Activated CD4-positive, alpha-beta T cell treated with anti-CD3 and anti-CD28 coated beads, Interleukin-2, amount 10 ng/mL, durations not matched to agents 7 days and 5 days (primary cell): ENCODE measurements around the gene TEKT5. TPM values are rescaled to one million over a fixed set of nuclear protein-coding genes. Genes with fewer than 3 reads are reported as not detected.

Experiments
- CTCF ChIA-PET: fragments of 350-600 bp; sonication (Branson Sonifier 250); formaldehyde crosslinking; loops from one replicate; lab custom pipeline; 2021; ENCODE audit warnings: antibody characterized with exemption; lab: Charles Lee
- POLR2A ChIA-PET: fragments of 350-600 bp; sonication (Branson Sonifier 250); formaldehyde crosslinking; loops from one replicate; lab custom pipeline; 2021; ENCODE audit warnings: antibody characterized with exemption; lab: Charles Lee
- DNase-seq: peaks from one replicate; pipeline ENCODE4 v3.0.0-alpha.2; 2020
- H3K27ac Mint-ChIP-seq: one replicate; pipeline ENCODE4 v1.8.0; 2021; ENCODE audit warnings: mild to moderate bottlenecking, moderate library complexity, mixed read lengths
- H3K27me3 Mint-ChIP-seq: one replicate; pipeline ENCODE4 v1.8.0; 2021; ENCODE audit warnings: mixed read lengths
- H3K36me3 Mint-ChIP-seq: one replicate; pipeline ENCODE4 v1.8.0; 2021; ENCODE audit warnings: low read depth, mixed read lengths
- H3K4me1 Mint-ChIP-seq: one replicate; pipeline ENCODE4 v1.8.0; 2021; ENCODE audit warnings: mixed read lengths
- H3K4me3 Mint-ChIP-seq: one replicate; pipeline ENCODE4 v1.8.0; 2021; ENCODE audit warnings: mild to moderate bottlenecking, moderate library complexity, mixed read lengths
- H3K9me3 Mint-ChIP-seq: one replicate; pipeline ENCODE4 v1.8.0; 2021; ENCODE audit warnings: mixed read lengths
- total RNA-seq, 2 experiments: library from RNA; stranded (reverse); gene quantifications; one replicate each; pipeline ENCODE4 v1.2.3, GENCODE V29; 2021

TEKT5 gene
- total RNA-seq, 2 experiments from 2014 or later: not detected

DNA sequence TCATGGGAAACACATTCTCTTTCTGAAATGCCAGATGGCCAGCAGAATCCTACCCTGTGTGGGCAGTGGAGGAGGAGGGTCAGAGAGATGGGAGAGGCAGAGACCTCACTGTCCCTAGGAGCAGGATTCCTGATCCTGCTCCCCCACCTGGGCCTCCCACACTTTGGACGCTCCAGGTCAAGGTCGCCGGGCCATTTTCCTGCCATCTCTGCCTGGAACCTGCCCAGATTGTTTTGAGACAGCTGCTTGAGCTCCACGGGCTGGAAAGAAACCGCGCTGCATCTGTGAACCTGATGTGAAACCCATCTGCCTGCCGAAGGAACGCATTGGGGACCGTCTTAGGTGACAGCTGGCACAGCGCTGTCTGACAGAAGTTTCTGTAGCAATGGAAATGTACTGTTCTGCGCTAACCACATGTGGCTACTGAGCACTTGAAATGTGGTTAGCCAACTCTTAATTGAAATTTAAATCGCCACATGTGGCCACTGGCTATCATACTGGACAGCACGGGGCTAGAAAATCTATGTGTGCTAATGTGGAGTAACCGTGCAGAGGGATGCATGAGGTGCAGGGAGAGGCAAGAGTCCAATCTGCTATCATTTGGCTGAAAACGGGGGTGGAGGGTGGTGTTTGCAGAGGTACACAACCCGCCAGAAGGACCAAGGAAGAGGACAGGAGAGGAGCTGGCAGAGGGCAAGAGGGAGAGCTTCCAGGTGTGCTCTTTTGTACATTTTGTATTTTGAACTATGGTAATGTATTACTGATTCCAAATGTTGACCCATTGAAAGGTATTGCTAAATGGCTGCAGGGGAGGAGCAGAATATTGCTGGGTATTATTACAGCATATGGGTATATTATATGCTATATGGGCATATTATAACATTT is 33.5 kb upstream of the TEKT5 start:
- no peak for DNase-seq
- no peaks in the 10 kb centered on the region for H3K36me3 Mint-ChIP-seq
- H3K27ac Mint-ChIP-seq: no peak overlapping the region
- H3K9me3 Mint-ChIP-seq: no peaks in the 10 kb centered on the region
- ChIA-PET POLR2A (no interaction called here), CTCF (no interaction called here)
- no peak overlapping the region for H3K4me3 Mint-ChIP-seq
- H3K4me1 Mint-ChIP-seq: no peaks in the 10 kb centered on the region
- no peaks in the 10 kb centered on the region for H3K27me3 Mint-ChIP-seq

DNA sequence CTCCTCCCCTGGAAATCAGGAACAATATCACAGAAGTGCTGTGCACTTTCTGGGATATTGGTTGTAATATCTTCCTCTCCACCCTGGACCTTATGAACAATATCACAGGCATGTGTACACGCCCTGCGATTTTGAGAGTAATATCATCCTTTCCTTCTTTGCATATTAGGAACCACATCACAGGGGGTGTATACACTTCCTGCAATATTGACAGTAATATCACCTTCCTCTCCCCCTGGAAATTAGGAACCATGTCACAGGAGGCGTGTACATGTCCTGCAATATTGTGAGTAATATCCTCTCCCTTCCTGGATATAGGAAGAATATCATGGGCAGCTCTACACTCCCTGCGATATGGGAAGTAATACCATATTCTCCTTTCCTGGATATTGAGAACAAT is 14.2 kb upstream of the TEKT5 start:
- no peak overlapping the region for H3K27ac Mint-ChIP-seq
- no peaks in the 10 kb centered on the region for H3K36me3 Mint-ChIP-seq
- H3K9me3 Mint-ChIP-seq: no peaks in the 10 kb centered on the region
- ChIA-PET CTCF (no interaction called here), POLR2A (no interaction called here)
- H3K4me3 Mint-ChIP-seq: no peak overlapping the region
- no peaks in the 10 kb centered on the region for H3K4me1 Mint-ChIP-seq
- H3K27me3 Mint-ChIP-seq: no peaks in the 10 kb centered on the region
- DNase-seq: no peak

DNA sequence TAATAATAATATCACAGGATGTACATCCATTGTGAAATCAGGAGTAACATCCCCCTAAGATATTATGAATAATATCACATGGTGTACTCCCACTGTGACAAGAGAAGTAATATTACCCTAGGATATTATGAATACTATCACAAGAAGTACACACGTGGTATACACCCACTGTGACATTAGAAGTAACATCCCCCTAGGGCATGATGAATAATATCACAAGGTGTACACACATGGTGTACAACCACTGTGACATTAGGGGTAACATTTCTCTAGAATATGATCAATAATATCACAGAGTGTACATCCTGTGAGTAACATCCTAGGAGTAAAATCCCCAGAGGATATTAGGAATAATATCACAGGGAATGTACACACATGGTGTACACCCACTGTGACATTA is 5.0 kb upstream of the TEKT5 start:
- H3K4me3 Mint-ChIP-seq: no peak overlapping the region
- no peaks in the 10 kb centered on the region for H3K9me3 Mint-ChIP-seq
- POLR2A ChIA-PET: no interaction called here
- CTCF ChIA-PET: no interaction called here
- DNase-seq: no peak
- H3K36me3 Mint-ChIP-seq: no peaks in the 10 kb centered on the region
- H3K27ac Mint-ChIP-seq: no peak overlapping the region
- H3K27me3 Mint-ChIP-seq: no peaks in the 10 kb centered on the region
- no peaks in the 10 kb centered on the region for H3K4me1 Mint-ChIP-seq

DNA sequence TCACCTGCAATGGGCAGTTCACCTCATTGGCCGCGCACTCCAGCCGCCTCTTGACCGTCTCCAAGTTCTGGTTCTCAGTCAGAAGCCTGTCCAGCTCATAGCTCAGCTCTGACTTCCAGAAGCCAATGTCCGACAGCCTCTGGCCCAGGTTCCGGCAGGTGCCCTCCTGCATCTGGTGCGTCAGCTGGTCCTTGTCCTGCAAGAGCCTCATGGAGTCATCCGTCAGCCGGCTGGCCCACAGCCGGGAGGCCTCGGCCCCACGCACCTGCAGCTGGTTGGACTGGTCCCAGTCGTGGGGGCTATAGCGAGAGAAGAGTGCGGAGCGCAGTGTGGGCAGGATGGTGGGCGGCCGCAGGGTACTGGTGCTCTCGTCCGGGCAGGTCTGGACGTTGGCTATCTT is 424 bp downstream of the TEKT5 start:
- POLR2A ChIA-PET: no interaction called here
- no peaks in the 10 kb centered on the region for H3K27me3 Mint-ChIP-seq
- no peaks in the 10 kb centered on the region for H3K36me3 Mint-ChIP-seq
- DNase-seq: no peak
- H3K9me3 Mint-ChIP-seq: no peaks in the 10 kb centered on the region
- no peak overlapping the region for H3K27ac Mint-ChIP-seq
- CTCF ChIA-PET: no interaction called here
- H3K4me1 Mint-ChIP-seq: no peaks in the 10 kb centered on the region
- no peak overlapping the region for H3K4me3 Mint-ChIP-seq

DNA sequence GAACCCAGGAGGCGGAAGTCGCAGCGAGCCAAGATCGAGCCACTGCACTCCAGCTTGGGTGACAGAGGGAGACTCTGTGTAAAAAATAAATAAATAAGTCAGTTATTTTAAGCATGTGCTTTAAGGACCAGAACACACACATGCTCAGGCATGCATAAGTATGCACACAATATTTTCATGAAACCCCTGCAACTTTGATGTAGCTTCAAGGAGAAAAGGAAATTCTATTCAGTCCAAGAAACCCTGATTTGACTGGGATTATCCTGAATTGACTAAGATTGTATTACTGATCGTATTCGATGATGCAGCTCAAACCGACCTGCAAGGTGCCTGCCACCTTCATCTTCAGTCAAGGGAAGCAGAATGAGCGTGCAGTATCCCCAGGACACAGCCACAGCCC is 841 bp downstream of the TEKT5 start:
- ChIA-PET CTCF (no interaction called here), POLR2A (no interaction called here)
- Mint-ChIP-seq H3K4me3 (no peak overlapping the region), H3K4me1 (no peaks in the 10 kb centered on the region), H3K27ac (no peak overlapping the region), H3K36me3 (no peaks in the 10 kb centered on the region), H3K9me3 (no peaks in the 10 kb centered on the region), H3K27me3 (no peaks in the 10 kb centered on the region)
- no peak for DNase-seq

DNA sequence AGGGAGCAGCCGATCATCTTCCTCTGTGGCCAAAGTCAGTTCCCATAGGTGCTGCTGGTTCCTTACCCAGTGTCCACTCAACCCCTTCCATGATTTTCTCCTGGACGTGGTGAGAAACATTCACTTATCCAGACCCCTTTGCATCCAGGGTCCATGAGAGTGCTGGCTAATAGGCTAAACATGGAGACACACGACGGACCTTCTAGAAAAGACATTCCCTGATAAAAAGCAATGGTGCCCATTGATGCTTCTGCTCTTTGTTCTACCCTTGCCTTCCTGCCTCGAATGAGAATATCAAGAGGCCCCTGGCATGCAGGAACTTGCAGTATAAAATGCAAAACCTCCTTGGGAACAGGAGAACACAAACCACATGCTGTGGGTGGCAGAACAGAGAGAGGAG is 2.3 kb downstream of the TEKT5 start:
- CTCF ChIA-PET: no interaction called here
- no peaks in the 10 kb centered on the region for H3K9me3 Mint-ChIP-seq
- no peaks in the 10 kb centered on the region for H3K4me1 Mint-ChIP-seq
- no peaks in the 10 kb centered on the region for H3K36me3 Mint-ChIP-seq
- no peak overlapping the region for H3K27ac Mint-ChIP-seq
- DNase-seq: no peak
- no peaks in the 10 kb centered on the region for H3K27me3 Mint-ChIP-seq
- POLR2A ChIA-PET: no interaction called here
- H3K4me3 Mint-ChIP-seq: no peak overlapping the region

DNA sequence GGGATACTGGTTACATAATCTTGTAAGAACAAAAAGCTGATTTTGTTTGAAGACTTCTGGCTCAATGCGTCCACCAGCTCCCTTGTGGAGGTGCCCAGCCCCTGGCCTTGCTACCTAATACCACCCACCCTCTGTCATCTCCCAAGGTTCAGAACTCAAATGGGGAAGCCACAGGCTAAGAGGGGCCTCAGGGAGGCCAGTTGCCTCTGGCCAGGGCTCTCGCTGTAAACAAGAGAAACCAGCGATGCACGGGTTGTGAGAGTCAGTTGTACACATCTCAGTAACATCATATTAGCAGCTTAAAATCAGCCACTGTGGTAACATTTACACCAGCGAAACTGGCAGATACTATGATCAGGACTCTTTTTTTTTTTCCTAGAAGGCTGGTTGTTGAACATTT is 6.0 kb downstream of the TEKT5 start:
- no peaks in the 10 kb centered on the region for H3K27me3 Mint-ChIP-seq
- DNase-seq: no peak
- CTCF ChIA-PET: interaction anchor here (0.6 to 0.9 kb wide), 2 partner anchors 13 to 19 kb away, joined by 3 read pairs; no protein-coding TSS in a partner anchor

DNA sequence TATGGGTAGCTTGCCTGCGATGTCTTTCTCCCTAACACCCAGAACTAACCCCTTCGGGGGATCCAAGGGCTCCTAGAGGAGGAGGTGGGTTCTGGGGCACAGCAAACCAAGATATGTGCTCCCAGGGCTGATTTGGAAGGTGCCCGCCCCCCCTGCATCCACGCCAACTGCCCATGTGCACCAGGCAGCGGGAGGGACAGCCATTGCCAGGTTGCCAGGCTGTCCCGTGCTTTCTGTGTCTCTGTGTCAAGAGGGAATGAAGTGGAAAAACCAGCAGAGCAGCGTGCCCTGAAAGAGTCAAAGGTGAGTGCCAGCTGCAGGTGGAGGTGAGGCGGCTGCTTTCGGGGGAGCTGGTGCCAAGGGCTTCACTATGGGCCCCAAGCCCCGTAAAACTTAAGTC is 6.4 kb downstream of the TEKT5 start:
- POLR2A ChIA-PET: no interaction called here
- H3K27ac Mint-ChIP-seq: no peak overlapping the region
- no peak overlapping the region for H3K4me3 Mint-ChIP-seq
- H3K9me3 Mint-ChIP-seq: no peaks in the 10 kb centered on the region
- DNase-seq: no peak
- CTCF ChIA-PET: no interaction called here
- H3K27me3 Mint-ChIP-seq: no peaks in the 10 kb centered on the region
- H3K4me1 Mint-ChIP-seq: no peaks in the 10 kb centered on the region
- H3K36me3 Mint-ChIP-seq: no peaks in the 10 kb centered on the region

More for the DNA sequence above, 6.0 kb downstream of the TEKT5 start:
- no peaks in the 10 kb centered on the region for H3K36me3 Mint-ChIP-seq
- no peaks in the 10 kb centered on the region for H3K4me1 Mint-ChIP-seq
- H3K9me3 Mint-ChIP-seq: no peaks in the 10 kb centered on the region
- H3K27ac Mint-ChIP-seq: no peak overlapping the region
- H3K4me3 Mint-ChIP-seq: no peak overlapping the region
- POLR2A ChIA-PET: no interaction called here

DNA sequence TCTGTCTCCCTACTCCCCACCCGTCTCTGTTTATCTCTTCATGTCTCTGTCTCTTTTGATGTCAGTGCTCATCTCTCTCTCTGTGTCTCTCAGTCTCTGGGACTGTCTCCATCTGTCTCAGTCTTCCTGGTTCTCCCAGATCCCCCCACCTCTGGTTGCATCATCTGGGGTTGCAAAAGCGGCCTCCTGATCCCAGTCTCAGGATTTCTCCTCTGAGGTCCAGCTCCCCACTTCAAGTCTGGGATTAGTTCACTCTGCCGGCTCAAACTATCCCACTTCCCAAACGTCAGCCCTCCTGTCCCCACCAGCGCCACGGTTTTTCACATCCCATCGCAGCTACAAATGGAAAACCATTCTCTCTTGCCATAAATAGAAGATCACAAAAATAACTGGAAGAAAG is 9.0 kb downstream of the TEKT5 start:
- H3K9me3 Mint-ChIP-seq: no peaks in the 10 kb centered on the region
- H3K4me1 Mint-ChIP-seq: no peaks in the 10 kb centered on the region
- no peak overlapping the region for H3K27ac Mint-ChIP-seq
- DNase-seq: no peak
- H3K4me3 Mint-ChIP-seq: no peak overlapping the region
- no peaks in the 10 kb centered on the region for H3K27me3 Mint-ChIP-seq
- H3K36me3 Mint-ChIP-seq: no peaks in the 10 kb centered on the region
- POLR2A ChIA-PET: no interaction called here
- CTCF ChIA-PET: no interaction called here

DNA sequence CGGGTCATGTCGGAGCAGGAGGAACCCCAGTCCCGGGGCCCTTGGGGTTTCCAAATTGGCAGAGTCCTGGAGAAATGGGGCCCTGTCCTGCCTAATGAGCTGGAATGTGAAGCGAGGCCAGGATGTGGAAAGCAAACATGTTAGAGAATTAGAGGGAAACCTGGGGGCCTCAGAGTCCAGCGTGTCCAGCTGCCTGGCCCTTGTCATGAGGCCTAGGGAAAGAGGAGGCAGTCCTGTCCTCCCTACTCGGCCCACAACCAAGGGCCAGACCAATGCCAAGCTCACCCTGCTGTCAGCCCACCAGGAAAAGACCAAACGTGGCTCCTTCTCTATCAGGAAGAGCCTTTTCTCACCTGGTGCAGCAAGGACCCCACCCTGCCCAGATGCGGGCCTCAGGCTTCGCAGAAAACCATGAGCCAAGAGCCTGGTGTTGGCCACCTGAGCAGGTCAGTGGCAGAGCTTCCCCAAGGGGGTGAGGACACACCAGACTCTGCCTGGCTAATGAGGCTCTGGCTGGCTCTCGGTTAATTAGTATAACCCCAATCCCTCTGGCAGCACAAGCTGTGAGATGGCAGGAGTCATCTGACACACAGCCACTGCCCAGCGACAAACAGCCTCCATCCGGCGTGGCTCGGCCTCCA is 10.1 kb downstream of the TEKT5 start:
- Mint-ChIP-seq H3K36me3 (no peaks in the 10 kb centered on the region), H3K27ac (no peak overlapping the region), H3K4me3 (no peak overlapping the region), H3K4me1 (no peaks in the 10 kb centered on the region), H3K9me3 (no peaks in the 10 kb centered on the region), H3K27me3 (no peaks in the 10 kb centered on the region)
- CTCF ChIA-PET: interaction anchor here (0.9 kb wide), 1 partner anchor 38 kb away, joined by 4 read pairs; no protein-coding TSS in a partner anchor
- DNase-seq: no peak
- POLR2A ChIA-PET: no interaction called here

DNA sequence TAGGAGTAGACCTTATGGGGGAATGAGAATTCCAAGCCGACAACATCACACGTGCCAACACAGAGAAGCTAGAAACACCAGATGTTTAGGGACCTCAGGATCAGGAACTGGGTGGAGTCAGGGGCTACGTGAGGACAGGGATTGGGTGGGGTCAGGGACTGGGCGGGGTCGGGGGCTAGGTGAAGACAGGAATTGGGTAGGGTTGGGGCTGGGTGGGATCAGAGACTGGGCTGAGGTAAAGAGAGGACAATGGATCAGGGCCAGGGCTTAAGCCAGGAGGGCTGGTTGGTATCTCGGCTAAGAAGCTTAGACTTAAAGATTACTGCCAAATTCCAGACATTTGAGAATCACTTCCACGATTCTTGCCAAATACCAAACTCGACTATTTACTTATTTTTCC is 11.6 kb downstream of the TEKT5 start:
- ChIA-PET CTCF (no interaction called here), POLR2A (no interaction called here)

DNA sequence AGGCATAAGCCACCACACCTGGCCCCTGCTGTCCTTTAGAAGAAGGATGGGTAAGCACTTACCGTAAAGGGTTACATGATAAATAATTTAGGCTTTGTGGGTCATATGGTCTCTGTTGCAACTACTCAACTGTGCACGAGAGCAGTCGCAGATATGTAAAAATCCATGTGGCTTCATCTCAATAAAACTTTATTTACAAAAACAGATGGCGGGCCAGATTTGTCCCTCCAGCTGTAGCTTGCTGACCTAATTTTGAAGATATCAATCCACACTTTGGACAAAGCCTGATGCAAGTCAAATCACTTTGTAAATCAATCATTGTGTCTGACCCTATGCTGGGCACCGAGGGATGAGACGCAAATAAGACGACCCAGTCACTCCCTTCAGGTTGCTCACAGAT is 12.1 kb downstream of the TEKT5 start:
- H3K27me3 Mint-ChIP-seq: no peaks in the 10 kb centered on the region
- H3K4me1 Mint-ChIP-seq: no peaks in the 10 kb centered on the region
- H3K27ac Mint-ChIP-seq: no peak overlapping the region
- ChIA-PET CTCF (interaction anchor here (0.6 kb wide), 1 partner anchor 47 kb away, joined by 3 read pairs; no protein-coding TSS in a partner anchor), POLR2A (no interaction called here)
- no peaks in the 10 kb centered on the region for H3K9me3 Mint-ChIP-seq
- no peak overlapping the region for H3K4me3 Mint-ChIP-seq
- no peaks in the 10 kb centered on the region for H3K36me3 Mint-ChIP-seq
- no peak for DNase-seq

More for the DNA sequence above, 11.6 kb downstream of the TEKT5 start:
- Mint-ChIP-seq H3K4me1 (no peaks in the 10 kb centered on the region), H3K36me3 (no peaks in the 10 kb centered on the region), H3K27ac (no peak overlapping the region), H3K27me3 (no peaks in the 10 kb centered on the region), H3K4me3 (no peak overlapping the region), H3K9me3 (no peaks in the 10 kb centered on the region)
- no peak for DNase-seq
